22Rv1 (cell line): ENCODE data around the gene CSF1.
"Not testable (repeated sequence)": the region's sequence is repeated elsewhere in the genome, so short reads cannot be mapped to it uniquely, and the experiment has no call there.

Source experiments
- CTCF ChIP-seq: fragments of 450-650 bp; IDR thresholded peaks from 2 replicates; pipeline ENCODE4 v1.5.1; 2017; ENCODE audit warnings: mild to moderate bottlenecking
- ZFX ChIP-seq: fragments of 450-650 bp; IDR thresholded peaks from 2 replicates; pipeline ENCODE4 v1.6.1; 2017; ENCODE audit warnings: antibody characterized with exemption, borderline replicate concordance

GRCh38 chr1:109920391-109920790 lies 9.7 kb downstream of the CSF1 start:
- TF ChIP-seq CTCF, ZFX: not testable (repeated sequence)
